Natural killer cell (primary cell): Measurements from ENCODE around the gene ANKRD36. TPM values are rescaled to one million over a fixed set of nuclear protein-coding genes. Genes with fewer than 3 reads are reported as not detected.
"Not testable (repeated sequence)": the region's sequence is repeated elsewhere in the genome, so short reads cannot be mapped to it uniquely, and the experiment has no call there.

Experiments used
- ATAC-seq, 3 donors: fragments of 150-1000 bp in 2 of 3; fragments of 200-7000 bp in 1 of 3; cut with Tn5 transposase; 1 replicate in 1 of 3; 2 replicates in 2 of 3; pipeline ENCODE4 v1.10.0; 2021; ENCODE audit warnings: mild to moderate bottlenecking in 2 of 3, moderate library complexity in 2 of 3
- DNase-seq, 2 donors: peaks; one replicate each; pipeline versions ENCODE4 v3.0.0 to v3.0.0-alpha.2; 2013 to 2021; ENCODE audit warnings: mixed read lengths in 1 of 2
- H3K27ac ChIP-seq: one replicate; pipeline ENCODE4 v1.5.1; 2013; ENCODE audit warnings: mild to moderate bottlenecking, low read length
- H3K27me3 ChIP-seq: one replicate; pipeline ENCODE4 v1.6.1; 2013; ENCODE audit warnings: low read length; ENCODE audit not compliant: control insufficient read depth, insufficient read depth
- H3K36me3 ChIP-seq: one replicate; pipeline ENCODE4 v1.6.1; 2013; ENCODE audit warnings: low read length; ENCODE audit not compliant: control insufficient read depth, insufficient read depth
- H3K4me1 ChIP-seq: one replicate; pipeline ENCODE4 v1.6.1; 2013; ENCODE audit warnings: low read length; ENCODE audit not compliant: control insufficient read depth, insufficient read depth
- H3K4me3 ChIP-seq: one replicate; pipeline ENCODE4 v1.5.1; 2013; ENCODE audit warnings: low read length
- H3K9me3 ChIP-seq: one replicate; pipeline ENCODE4 v1.6.1; 2013; ENCODE audit warnings: low read length; ENCODE audit not compliant: control insufficient read depth, insufficient read depth
- H3K27ac Mint-ChIP-seq, 2 donors: one replicate each; pipeline ENCODE4 v1.8.0; 2022; ENCODE audit warnings: mild to moderate bottlenecking in 2 of 2, mixed read lengths in 2 of 2, moderate library complexity in 1 of 2
- H3K27me3 Mint-ChIP-seq, 2 donors: one replicate each; pipeline ENCODE4 v1.8.0; 2022; ENCODE audit warnings: low read depth in 2 of 2, mixed read lengths in 2 of 2
- H3K36me3 Mint-ChIP-seq: one replicate; pipeline ENCODE4 v1.8.0; 2022; ENCODE audit warnings: mixed read lengths
- H3K4me1 Mint-ChIP-seq, 2 donors: one replicate each; pipeline ENCODE4 v1.8.0; 2022; ENCODE audit warnings: mixed read lengths in 2 of 2
- H3K4me3 Mint-ChIP-seq: one replicate; pipeline ENCODE4 v1.8.0; 2022; ENCODE audit warnings: mild to moderate bottlenecking, moderate library complexity, mixed read lengths
- H3K9me3 Mint-ChIP-seq, 2 donors: one replicate each; pipeline ENCODE4 v1.8.0; 2022; ENCODE audit warnings: mixed read lengths in 2 of 2
- WGBS: methylation state at CpG from one replicate; pipeline ENCODE4 v1.1.7; 2013; ENCODE audit warnings: missing lambda C conversion rate; ENCODE audit not compliant: insufficient coverage; 5-methylcytosine and 5-hydroxymethylcytosine counted together
- intact Hi-C: fragments of 100-400 bp; cut with micrococcal nuclease; formaldehyde crosslinking; loops from one replicate; pipeline ENCODE4 v1.14.2; 2022
- total RNA-seq, 4 donors: library from RNA; stranded (reverse); fragments of 120-200 nt in 1 of 4; gene quantifications; one replicate each; pipeline versions ENCODE4 v1.2.3 to v1.2.4, GENCODE V29; 2013 to 2022

ANKRD36 gene
- total RNA-seq, 3 donors from 2014 or later (not counting 1 experiment from before 2014, with no cell fraction given): 64.3 to 69.1 (median 68.4) TPM

DNA sequence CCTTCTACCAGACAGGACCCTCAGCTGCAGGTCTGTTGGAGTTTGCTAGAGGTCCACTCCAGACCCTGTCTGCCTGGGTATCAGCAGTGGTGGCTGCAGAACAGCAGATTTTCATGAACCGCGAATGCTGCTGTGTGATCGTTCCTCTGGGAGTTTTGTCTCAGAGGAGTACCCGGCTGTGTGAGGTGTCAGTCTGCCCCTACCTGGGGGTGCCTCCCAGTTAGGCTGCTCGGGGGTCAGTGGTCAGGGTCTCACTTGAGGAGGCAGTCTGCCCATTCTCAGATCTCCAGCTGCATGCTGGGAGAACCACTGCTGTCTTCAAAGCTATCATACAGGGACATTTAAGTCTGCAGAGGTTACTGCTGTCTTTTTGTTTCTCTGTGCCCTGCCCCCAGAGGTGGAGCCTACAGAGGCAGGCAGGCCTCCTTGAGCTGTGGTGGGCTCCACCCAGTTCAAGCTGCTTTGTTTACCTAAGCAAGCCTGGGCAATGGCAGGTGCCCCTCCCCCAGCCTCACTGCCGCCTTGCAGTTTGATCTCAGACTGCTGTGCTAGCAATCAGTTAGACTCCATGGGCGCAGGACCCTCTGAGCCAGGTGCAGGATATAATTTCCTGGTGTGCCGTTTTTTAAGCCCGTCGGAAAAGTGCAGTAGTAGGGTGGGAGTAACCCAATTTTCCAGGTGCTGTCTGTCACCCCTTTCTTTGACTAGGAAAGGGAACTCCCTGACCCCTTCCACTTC is 118.1 kb downstream of the ANKRD36 start:
- H3K9me3 Mint-ChIP-seq, H3K9me3 ChIP-seq, intact Hi-C loops, DNase-seq, H3K36me3 Mint-ChIP-seq, H3K4me1 ChIP-seq, H3K36me3 ChIP-seq, H3K27ac Mint-ChIP-seq, H3K27ac ChIP-seq, ATAC-seq, H3K27me3 ChIP-seq, H3K4me1 Mint-ChIP-seq, H3K4me3 ChIP-seq, H3K4me3 Mint-ChIP-seq, H3K27me3 Mint-ChIP-seq: not testable (repeated sequence)
- 96% methylated on average over 5 of the region's 10 CpGs for WGBS

DNA sequence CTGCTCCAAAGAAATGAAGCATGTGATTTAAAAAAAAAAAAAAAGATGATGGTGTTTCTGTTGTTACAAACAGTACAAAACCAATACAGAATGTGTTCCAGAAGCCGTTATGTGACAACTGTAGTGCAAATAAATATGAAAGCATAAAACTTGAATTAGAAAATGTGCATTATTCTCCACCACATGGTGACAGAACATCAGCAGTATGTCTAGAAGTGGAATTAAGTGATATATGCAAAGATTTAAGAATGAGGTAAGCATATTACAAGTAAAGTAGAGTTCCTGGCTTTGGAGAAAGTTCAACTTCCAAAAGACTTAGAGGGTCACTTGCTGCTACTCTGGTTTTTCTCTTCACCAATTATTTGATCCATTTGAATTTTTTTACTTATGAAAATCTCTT is 120.0 kb downstream of the ANKRD36 start:
- H3K27me3 ChIP-seq, H3K4me3 Mint-ChIP-seq, H3K4me1 ChIP-seq, H3K9me3 ChIP-seq, H3K36me3 ChIP-seq, H3K9me3 Mint-ChIP-seq, H3K36me3 Mint-ChIP-seq, H3K4me1 Mint-ChIP-seq, H3K27me3 Mint-ChIP-seq, H3K4me3 ChIP-seq, H3K27ac Mint-ChIP-seq, ATAC-seq, intact Hi-C loops, DNase-seq, H3K27ac ChIP-seq: not testable (repeated sequence)
- no CpG with 5 or more reads among the region's 1 CpG for WGBS

DNA sequence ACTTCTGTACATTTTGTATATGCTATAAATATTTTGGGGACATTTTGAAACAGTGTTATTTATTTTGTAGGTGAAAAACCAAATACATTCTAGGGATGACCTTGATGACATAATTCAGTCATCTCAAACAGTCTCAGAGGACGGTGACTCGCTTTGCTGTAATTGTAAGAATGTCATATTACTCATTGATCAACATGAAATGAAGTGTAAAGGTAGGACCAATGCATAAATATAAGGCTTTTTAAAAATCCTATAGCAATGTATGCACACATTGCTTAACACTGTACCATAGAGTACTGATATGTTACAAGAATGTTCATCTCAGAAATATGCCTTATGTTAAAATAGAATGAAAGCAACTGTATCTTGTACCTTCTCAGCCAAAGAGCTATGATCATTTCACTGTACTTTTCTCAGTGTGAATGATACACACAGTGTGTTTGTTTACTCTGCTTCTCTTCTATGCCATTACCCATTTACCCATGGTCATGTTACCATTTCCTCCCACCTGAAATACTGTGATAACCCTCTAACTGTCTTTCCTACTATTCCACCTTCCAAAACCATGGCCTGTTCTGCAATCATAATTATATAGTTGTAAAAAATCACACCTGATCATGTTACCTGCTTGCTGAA is 120.8 kb downstream of the ANKRD36 start:
- H3K36me3 Mint-ChIP-seq, intact Hi-C loops, H3K27me3 ChIP-seq, H3K4me1 Mint-ChIP-seq, ATAC-seq, H3K36me3 ChIP-seq, H3K9me3 ChIP-seq, H3K27ac ChIP-seq, H3K27ac Mint-ChIP-seq, H3K27me3 Mint-ChIP-seq, H3K4me3 ChIP-seq, DNase-seq, H3K4me1 ChIP-seq, H3K4me3 Mint-ChIP-seq, H3K9me3 Mint-ChIP-seq: not testable (repeated sequence)
- no CpG with 5 or more reads among the region's 2 CpGs for WGBS

DNA sequence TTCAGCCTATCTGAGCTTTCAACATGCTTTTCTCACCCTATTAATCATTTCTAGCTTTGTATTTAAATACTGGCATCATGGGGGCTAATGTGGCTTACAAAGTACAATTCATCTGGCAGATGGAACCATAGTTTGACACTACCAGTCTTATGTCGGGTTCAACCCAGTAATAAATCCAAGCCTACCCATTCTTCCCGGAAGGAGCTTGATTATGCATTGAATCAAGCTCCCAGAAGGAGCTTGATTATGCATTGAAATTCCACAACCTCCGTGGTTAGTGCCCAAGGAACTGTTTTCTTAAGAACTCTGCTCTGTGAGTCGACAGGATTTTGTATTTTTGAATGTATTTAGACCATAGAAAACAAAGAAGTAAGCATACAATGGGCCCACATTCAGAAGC is 148.2 kb downstream of the ANKRD36 start:
- WGBS: no CpG with 5 or more reads among the region's 4 CpGs
- ATAC-seq, H3K4me1 ChIP-seq, H3K27ac ChIP-seq, intact Hi-C loops, H3K4me1 Mint-ChIP-seq, H3K27me3 ChIP-seq, H3K4me3 ChIP-seq, H3K27ac Mint-ChIP-seq, H3K4me3 Mint-ChIP-seq, DNase-seq, H3K27me3 Mint-ChIP-seq, H3K36me3 ChIP-seq, H3K9me3 ChIP-seq, H3K36me3 Mint-ChIP-seq, H3K9me3 Mint-ChIP-seq: not testable (repeated sequence)

DNA sequence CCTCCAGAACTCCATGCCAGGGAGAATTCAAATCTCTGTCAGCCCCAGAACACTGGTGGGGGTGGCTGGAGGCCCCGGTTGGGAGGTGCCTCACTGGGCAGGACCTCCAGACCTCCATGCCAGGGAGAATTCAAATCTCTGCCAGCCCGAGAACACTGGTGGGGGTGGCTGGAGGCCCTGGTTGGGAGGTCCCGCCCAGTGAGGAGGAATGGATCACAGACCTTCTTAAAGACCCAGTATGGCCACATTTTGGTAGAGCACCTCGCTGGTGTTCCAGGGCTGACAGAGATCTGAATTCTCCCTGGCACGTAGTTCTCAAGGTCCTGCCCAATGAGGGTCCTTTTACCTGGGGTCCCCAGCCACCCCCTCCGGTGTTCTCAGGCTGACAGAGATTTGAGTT is 153.5 kb downstream of the ANKRD36 start:
- no CpG with 5 or more reads among the region's 6 CpGs for WGBS
- H3K9me3 Mint-ChIP-seq, H3K27ac ChIP-seq, H3K36me3 Mint-ChIP-seq, H3K27ac Mint-ChIP-seq, H3K4me3 Mint-ChIP-seq, DNase-seq, H3K4me1 Mint-ChIP-seq, H3K9me3 ChIP-seq, H3K27me3 ChIP-seq, H3K4me1 ChIP-seq, H3K36me3 ChIP-seq, H3K27me3 Mint-ChIP-seq, H3K4me3 ChIP-seq, ATAC-seq, intact Hi-C loops: not testable (repeated sequence)
